22Rv1 (cell line): ENCODE results near the gene HTN1.

Experiments used
- ZFX ChIP-seq: fragments of 450-650 bp; IDR thresholded peaks from 2 replicates; pipeline ENCODE4 v1.6.1; 2017; ENCODE audit warnings: antibody characterized with exemption, borderline replicate concordance
- TF ChIP-seq, protein P1 (sequence below): fragments of 450-650 bp; IDR thresholded peaks from 2 replicates; pipeline ENCODE4 v1.5.1; 2017; ENCODE audit warnings: mild to moderate bottlenecking

DNA sequence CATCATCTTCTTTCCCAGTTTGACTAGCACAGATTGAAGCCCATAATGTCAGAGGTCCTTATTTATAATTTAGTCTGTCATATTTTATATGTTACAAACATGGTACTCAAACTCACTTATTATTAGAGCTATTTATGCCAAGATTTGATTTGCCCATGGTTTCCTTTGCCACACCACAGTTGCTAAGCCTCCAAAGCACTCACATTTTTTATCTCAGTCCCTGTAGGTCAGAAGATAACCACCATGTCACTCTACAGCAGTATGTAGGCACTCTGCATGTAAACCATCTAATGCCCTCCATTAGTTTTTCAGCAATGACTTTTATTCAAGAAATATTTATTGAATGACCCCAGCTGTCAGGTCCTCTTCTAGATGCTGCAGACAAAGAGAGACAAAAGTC, 47.7 kb upstream of the HTN1 start:
- no peak for TF ChIP-seq ZFX
- TF ChIP-seq, protein P1, sequence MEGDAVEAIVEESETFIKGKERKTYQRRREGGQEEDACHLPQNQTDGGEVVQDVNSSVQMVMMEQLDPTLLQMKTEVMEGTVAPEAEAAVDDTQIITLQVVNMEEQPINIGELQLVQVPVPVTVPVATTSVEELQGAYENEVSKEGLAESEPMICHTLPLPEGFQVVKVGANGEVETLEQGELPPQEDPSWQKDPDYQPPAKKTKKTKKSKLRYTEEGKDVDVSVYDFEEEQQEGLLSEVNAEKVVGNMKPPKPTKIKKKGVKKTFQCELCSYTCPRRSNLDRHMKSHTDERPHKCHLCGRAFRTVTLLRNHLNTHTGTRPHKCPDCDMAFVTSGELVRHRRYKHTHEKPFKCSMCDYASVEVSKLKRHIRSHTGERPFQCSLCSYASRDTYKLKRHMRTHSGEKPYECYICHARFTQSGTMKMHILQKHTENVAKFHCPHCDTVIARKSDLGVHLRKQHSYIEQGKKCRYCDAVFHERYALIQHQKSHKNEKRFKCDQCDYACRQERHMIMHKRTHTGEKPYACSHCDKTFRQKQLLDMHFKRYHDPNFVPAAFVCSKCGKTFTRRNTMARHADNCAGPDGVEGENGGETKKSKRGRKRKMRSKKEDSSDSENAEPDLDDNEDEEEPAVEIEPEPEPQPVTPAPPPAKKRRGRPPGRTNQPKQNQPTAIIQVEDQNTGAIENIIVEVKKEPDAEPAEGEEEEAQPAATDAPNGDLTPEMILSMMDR: no peak
